Measurements from ENCODE around the gene IFT81. TPM values are rescaled to one million over a fixed set of nuclear protein-coding genes. Genes with fewer than 3 reads are reported as not detected.
A peak's percentile ranks its signal among the peaks of the same experiment; 100 is the strongest.

IFT81 gene
- total RNA-seq, 1 donor from 2014 or later = 9.4 TPM

- intact Hi-C loops (cut with micrococcal nuclease) = no loop called here
- DNase-seq (peak; percentile 68), ATAC-seq (peak; percentile 10)
Measured at GRCh38 chr12:110256780-110257431, 132.7 kb downstream of the IFT81 start.

GRCh38 chr12:110258466-110258865 lies 134.3 kb downstream of the IFT81 start:
- DNase-seq (no peak), ATAC-seq (no peak)
- intact Hi-C loops (cut with micrococcal nuclease) = no loop called here

GRCh38 chr12:110262442-110263388 lies 138.6 kb downstream of the IFT81 start:
- ATAC-seq (peak; percentile 39), DNase-seq (no peak)
- intact Hi-C loops (cut with micrococcal nuclease) = no loop called here

GRCh38 chr12:110266381-110266960 lies 142.3 kb downstream of the IFT81 start:
- intact Hi-C loops (cut with micrococcal nuclease) = no loop called here
- no peak for DNase-seq
- ATAC-seq = no peak

GRCh38 chr12:110266980-110267620 lies 142.9 kb downstream of the IFT81 start:
- intact Hi-C loops (cut with micrococcal nuclease) = no loop called here
- ATAC-seq = peak; percentile 49
- no peak for DNase-seq

Other genes with a start within 250 kb of the IFT81 start
- 19.8 TPM for gene GLTP, start 243.8 kb upstream of the IFT81 start, total RNA-seq
- 11.4 TPM for gene TCHP, start 224.1 kb upstream of the IFT81 start, total RNA-seq
- gene GIT2, start 128.0 kb upstream of the IFT81 start, total RNA-seq = 41.4 TPM
- 24.4 TPM for gene ANKRD13A, start 124.9 kb upstream of the IFT81 start, total RNA-seq
- 5.7 TPM for gene C12orf76, start 75.8 kb upstream of the IFT81 start, total RNA-seq
- 3,201 TPM for gene ATP2A2, start 156.9 kb downstream of the IFT81 start, total RNA-seq

All from left ventricle myocardium superior (tissue), 1 donor.